SKM-1 (cell line): Measurements from ENCODE around the gene TTC34.

Experiments used
- DNase-seq: peaks from one replicate; lab custom pipeline; 2025; ENCODE audit not compliant: unreplicated experiment; lab: John Stamatoyannopoulos, UW

TTC34 gene

DNA sequence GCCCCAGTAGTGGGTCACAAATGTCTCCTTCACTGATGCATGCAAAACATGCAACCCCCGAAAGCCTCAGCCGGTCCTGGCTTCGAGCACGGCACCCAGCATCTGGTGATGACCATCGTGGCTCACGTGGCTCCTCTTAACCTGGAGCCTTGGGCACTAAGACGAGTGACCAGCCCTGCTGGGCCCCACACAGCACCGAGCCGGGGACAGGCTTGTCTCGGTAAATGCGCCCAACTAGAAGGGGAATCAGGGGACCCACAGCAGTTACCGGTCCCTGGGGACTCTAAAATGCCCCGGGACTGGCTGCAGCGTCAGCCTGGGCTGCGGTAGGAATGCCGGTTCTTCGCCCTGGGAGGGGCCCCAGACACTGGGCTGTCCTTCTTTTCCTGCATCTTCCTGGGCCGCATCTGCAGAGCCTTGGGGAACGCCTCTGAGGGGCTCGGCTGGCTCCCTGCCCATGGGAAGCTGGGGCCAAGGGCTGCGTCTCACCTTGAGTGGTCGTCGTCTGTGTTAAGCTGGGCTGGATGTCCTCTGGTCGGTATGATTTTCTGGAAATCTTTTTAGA, 13.1 kb upstream of the TTC34 start:
- no peak for DNase-seq

DNA sequence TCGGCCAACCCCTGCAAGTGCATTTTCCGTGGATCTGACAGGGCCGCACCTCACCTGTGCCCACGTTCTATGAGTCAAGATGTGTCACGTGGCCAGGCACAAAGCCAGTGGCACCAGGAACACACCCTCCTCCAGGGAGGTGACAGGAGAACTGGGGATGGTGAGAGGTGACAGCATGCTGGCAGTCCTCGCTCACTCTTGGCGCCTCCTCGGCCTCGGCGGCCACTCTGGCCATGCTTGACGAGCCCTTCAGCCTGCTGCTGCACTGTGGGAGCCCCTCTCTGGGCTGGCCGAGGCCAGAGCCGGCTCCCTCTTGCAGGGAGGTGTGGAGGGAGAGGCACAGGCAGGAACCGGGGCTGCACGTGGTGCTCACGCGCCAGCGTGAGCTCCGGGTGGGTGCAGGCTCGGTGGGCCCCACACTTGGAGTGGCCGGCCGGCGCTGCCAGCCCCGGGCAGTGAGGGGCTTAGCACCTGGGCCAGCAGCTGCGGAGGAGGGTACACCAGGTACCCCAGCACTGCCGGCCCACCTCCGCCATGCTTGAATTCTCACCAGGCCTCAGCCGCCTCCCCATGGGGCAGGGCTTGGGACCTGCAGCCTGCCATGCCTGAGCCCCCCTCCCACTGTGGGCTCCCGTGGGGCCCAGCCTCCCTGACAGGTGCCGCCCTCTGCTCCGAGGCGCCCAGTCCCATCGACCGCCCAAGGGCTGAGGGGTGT, 11.6 kb upstream of the TTC34 start:
- no peak for DNase-seq

GRCh38 chr1:2812136-2812535, 10.6 kb upstream of the TTC34 start:
- no peak for DNase-seq

DNA sequence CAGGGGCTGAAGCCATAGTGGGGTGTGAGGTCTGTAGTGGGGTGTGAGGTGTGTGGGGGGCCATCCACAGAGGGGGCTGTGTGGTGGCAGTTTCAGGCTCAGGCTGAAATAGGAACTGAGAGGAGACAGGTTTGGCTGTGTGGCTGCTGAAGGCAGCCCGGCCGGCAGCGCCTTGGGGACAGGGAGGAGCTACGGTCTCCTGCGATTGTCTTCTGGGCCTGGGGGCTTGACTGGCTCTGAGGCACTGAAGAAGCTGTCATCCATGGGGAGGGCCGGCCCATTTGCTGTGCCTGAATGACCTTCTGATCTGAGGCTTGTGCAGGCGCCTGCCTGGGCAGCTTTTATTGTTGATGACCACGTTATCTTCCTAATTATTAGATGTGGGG, 10.0 kb upstream of the TTC34 start:
- DNase-seq = no peak

- DNase-seq = no peak
These were observed 9.5 kb upstream of the TTC34 start for GRCh38 chr1:2810899-2811532.

GRCh38 chr1:2810281-2810680, 8.8 kb upstream of the TTC34 start:
- no peak for DNase-seq

- DNase-seq = no peak
These were observed 8.2 kb upstream of the TTC34 start for GRCh38 chr1:2809656-2810055.

GRCh38 chr1:2808831-2809605, 7.5 kb upstream of the TTC34 start:
- no peak for DNase-seq

- no peak for DNase-seq
These were observed 6.9 kb upstream of the TTC34 start for GRCh38 chr1:2808386-2808705.

GRCh38 chr1:2807678-2808385, 6.3 kb upstream of the TTC34 start:
- no peak for DNase-seq

- DNase-seq = no peak
These were observed 5.5 kb upstream of the TTC34 start for GRCh38 chr1:2807036-2807435.

GRCh38 chr1:2806591-2806990, 5.1 kb upstream of the TTC34 start:
- no peak for DNase-seq

DNA sequence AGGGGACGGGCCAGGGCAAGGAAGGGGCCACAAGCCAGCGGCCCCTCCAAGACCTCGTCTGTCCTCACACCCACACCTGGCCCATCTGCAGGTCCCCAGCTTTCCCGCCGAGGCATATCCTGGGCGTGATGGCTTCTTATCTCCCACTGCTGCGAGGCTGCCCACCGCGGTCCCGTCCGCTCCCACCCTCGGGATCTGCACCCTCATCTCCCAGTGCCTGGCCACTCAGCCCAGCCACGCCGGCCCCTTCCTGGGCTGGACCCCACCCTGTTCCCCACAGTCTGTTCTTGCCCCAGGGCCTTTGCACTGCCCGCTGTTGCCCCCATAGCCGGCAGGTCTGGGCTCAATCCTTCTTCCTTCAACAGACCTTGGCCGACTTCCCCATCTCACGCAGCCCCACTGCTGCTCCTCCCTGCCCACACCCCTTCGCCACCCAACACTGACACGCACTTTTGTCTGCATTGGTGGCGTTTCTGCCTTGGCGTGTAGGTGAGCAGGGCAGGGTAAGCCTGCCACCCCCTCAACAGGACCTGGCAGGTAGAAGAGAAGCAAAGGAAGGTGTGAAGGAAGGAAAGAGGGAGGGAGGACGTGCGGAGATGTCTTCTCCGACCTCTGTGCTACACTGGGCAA, 4.4 kb upstream of the TTC34 start:
- no peak for DNase-seq

DNA sequence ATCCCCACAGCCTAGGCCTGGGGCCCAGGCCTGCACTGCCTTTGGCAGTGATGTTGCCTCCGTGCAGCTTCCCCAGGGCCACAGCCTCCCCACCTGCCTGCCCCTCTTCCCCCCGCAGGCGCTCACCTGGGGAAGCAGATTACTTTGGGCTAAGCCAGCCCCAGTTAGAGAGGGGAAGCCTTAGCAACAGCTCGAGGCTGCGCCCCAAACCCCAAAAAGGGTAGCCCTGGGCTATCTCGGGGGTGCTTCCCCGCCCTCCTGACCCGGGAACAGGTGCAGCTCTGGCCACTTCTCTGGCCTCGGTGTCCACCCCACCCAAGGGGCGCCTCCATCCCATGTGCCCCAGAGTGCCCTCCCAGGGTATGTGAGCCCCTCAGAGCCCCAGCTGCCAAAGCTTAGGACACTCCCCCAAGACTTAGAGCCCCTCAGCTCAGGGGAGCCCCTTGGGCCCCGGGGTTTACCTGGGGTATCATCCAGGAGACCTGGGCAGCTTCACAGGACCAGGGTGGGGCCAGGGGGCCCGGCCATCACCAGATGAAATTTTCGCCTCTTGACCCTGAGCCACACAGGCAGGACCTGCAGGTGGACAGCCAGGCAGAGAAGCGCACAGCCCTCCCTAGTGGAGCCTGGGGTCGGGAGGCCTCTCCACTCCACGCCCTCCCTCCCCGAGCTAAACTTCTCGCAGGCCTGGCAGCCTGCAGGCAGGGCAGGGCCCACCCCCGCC, 3.3 kb upstream of the TTC34 start:
- no peak for DNase-seq

DNA sequence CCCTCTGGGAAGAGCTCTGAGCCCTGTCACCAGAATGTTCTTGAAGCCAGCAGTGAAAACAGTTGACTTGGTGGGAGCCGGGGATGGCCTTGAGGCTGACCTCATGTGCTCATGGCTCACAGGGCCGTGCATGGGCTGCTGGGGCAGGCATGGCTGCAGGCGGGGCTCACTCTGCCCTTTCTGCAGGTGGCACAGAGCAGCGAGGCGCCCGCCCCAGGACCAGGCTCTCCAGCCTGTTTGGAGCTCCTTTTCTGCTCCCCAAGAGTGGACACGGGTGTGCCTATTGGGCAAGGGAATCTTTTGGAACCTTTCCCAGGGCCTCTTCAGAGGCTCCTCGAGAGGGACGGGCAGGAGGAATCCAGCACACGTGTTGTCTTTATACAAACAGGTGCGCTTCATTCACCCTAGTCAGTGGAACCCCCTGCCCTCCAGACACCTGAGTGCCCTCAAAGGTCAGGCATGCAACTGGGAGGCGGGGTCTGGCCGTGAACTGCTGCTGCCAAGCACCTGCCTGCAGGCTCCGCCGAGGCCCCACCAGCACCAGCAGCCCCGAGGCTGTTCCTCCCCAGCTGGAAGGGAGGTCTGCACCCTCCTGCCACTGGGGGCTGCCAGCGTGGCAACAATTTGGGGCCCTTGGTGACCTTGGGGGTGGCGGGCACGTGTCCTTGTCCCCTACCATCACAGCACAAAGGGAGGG, 2.6 kb upstream of the TTC34 start:
- no peak for DNase-seq

DNA sequence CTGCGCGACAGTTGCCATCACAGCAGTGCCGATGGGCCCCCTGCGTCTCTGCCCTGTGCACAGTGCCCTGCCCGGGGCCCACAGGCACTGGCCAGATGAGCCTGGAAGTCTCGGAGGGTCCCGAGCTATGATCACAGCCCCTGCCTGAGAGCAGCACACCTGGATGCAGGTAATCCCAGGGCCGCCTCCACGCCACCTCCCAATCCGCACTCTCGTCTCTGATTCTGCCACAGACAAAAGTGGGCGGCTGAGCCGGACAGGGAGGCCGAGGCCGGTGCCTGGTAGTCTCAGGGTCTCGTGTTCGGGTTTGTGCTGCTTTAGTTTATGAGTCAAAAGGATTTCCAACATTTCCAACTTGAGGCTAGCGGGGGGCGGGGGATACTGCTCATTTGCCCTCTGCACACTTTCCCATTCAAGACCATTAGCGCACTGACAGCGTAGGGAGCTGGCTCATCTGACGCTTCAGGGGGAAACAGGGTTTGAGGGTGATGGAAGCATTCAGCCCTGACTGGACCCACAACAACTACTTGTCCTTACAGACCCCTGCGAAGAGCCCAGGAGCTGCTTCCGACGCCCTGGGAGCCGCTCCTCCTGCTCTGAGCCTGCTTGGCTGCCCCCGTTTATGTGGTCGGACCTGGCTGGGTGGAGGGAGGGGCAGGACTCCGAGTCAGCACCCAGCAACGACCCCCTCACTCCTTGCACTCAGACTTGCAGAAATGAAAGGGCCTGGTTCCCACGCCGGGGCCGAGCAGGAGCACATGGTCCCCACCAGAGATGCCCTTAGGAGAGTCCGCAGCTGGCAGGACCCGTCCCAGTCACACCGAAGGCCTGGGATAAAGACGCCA, 1.8 kb upstream of the TTC34 start:
- no peak for DNase-seq

DNA sequence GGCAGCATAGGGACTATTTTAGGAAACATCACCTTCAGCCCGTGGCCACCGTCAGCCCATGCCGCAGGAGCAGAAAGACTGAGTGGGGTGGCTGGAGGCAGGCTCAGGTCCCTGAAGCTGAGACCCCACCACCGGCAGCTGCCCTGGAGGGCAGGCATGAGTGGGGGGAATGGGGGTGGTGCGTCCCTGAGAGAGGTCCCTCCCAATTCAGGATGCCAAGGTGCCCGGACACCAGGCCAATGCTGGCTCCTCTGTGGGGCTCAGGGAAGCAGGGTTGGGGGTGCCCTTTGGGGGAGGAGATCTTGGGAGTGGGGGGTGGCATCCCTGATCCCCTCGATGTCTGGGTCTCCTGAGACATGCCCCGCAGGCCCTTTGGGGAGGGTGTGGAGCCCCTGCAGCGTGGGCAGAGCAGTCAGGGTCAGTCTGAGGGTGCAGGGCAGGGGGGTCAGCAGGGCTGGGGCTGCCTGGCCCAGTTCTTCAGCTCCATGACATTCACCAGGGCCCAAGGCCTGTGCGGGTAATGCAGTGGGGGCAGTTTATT, 998 bp upstream of the TTC34 start:
- no peak for DNase-seq

DNA sequence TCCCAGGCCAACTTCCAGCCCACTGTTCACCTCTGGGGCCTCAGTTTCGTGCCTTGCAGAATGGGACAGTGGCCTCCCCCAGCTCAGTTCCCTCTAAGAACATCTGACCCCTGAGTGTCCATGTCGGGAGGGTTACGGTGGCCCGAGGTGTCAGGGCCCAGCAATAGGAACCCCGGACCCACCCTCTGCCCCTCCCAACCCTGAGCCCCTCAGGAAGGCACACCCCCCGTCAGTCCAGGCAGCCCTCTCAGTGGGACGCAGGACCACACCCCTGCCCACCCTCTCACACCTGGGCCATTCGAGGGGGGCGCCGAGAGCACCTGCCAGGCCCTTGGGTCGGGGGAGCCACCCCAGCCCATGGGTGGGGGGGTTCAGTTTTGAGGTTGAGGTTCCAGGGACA, 447 bp downstream of the TTC34 start:
- no peak for DNase-seq

GRCh38 chr1:2800664-2801045, 838 bp downstream of the TTC34 start:
- no peak for DNase-seq
